H4 (cell line): ENCODE data around the gene OTOL1. TPM values are rescaled to one million over a fixed set of nuclear protein-coding genes. Genes with fewer than 3 reads are reported as not detected.

Experiments
- DNase-seq: peaks from one replicate; pipeline ENCODE4 v3.0.0-alpha.2; 2015; ENCODE audit warnings: low spot score
- total RNA-seq: library from RNA; depleted of rRNA; stranded (reverse); fragments of >200 nt; shearing (Covaris generic); gene quantifications from 2 replicates; pipeline ENCODE4 v1.2.3, GENCODE V29; 2014; rRNA removed

Gene OTOL1
- total RNA-seq, 1 experiment from 2014 or later = not detected

- no peak for DNase-seq
Measured at GRCh38 chr3:161545824-161546223, 49.2 kb downstream of the OTOL1 start.

GRCh38 chr3:161548301-161548700 lies 51.7 kb downstream of the OTOL1 start:
- DNase-seq = no peak

GRCh38 chr3:161549261-161549660 lies 52.7 kb downstream of the OTOL1 start:
- DNase-seq = no peak

GRCh38 chr3:161550491-161551195 lies 54.0 kb downstream of the OTOL1 start:
- DNase-seq = no peak

GRCh38 chr3:161551697-161552096 lies 55.1 kb downstream of the OTOL1 start:
- peak; percentile 65 for DNase-seq

GRCh38 chr3:161552984-161553560 lies 56.5 kb downstream of the OTOL1 start:
- DNase-seq = no peak

Other genes starting within 250 kb of the OTOL1 start
- not detected in 2 replicates for gene SPTSSB, start 125.3 kb upstream of the OTOL1 start, total RNA-seq